ENCODE results near the gene RNPEP.

The RNPEP gene

DNA sequence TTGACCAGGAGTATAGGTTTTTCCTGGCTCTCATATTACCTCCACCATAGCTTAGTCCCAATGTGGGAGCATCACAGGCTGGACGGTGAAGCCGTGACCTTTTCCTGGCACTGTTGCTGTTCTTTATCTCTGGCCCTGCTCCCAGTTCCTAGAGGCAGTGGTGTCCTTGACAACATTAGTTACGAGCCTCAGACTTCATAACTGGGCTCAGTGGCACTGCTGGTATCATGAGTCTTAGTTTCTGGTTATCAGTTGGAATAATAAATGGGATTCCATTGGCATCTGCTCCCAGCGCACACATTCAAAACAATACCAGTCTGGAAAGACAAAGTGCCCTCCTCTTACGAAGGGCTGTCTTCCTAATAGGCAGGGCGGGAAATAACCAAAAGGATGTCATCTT lies 8.0 kb downstream of the RNPEP start:
- POLR2A ChIA-PET: no interaction called here
- no peak for TF ChIP-seq CTCF (IDR thresholded peaks at IDR 0.05; ENCODE audit: control extremely low read depth, extremely low read depth, low read depth, missing control alignments)
- CTCF ChIA-PET: no interaction called here

DNA sequence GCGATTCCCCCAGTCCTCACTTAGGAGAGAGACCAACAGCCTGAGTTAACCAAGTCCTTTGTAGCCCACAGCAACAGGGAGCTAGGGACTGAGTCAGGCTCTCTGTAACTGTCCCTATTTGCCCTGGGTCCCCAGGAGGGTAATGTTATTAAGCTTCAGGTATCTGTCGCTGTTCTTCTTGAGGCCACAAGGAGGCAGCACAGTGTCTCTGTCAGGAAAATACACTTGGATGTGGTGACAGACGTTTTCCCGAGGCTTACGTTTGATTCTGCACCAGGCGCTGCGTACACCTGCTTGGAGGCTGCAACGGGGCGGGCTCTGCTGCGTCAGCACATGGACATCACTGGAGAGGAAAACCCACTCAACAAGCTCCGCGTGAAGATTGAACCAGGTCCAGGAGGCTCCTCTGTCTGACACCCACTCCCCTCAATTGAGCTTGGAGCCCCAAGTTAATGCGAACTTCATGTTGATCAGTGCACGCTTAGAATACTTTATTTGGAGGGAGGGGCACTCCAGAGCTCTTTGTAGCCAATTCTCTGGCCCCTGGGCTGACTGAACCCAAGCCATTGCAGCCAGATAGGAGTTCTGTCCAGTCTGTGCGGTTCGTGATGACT lies 17.3 kb downstream of the RNPEP start:
- POLR2A ChIA-PET: interaction anchor here (0.7 kb wide), 1 partner anchor 1030 kb away, joined by 3 read pairs; no protein-coding TSS in a partner anchor
- CTCF ChIA-PET: interaction anchor here (0.6 to 6.5 kb wide), 45 partner anchors 9 to 1148 kb away, joined by 3 to 86 read pairs (median 4); partner anchors contain the start of genes ELF3, GPR37L1, PTPN7 and RNPEP
- TF ChIP-seq CTCF (IDR thresholded peaks at IDR 0.05; ENCODE audit: control extremely low read depth, extremely low read depth, low read depth, missing control alignments): peak; percentile 65
- DNase-seq (ENCODE audit: extremely low spot score): peak; percentile 67

More for the DNA sequence above, 8.0 kb downstream of the RNPEP start:
- DNase-seq (ENCODE audit: extremely low spot score): no peak

DNA sequence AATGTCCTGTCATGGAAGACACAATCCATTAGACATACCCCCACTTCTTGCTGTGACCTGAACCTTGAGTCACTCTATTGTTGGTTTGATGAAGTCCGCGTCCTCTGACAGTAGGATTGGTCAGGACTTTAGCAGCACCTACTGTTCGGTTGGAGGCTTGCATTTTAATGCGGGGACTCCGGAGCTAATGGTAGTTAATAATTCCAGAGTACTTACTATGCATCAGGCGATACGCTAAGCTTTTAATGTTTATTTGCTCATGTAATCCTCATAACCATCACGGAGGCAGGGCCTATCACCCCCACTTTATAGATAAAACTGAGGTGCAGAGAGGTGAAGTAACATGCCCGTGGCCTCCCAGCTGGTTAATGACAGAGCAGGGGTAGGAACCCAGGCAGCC lies 20.1 kb downstream of the RNPEP start:
- ChIA-PET CTCF (interaction anchor here (3.3 to 6.5 kb wide), 3 partner anchors 9 to 133 kb away, joined by 42 to 86 read pairs (median 47); partner anchors contain the start of gene ELF3), POLR2A (interaction anchor here (0.5 kb wide), 1 partner anchor 127 kb away, joined by 9 read pairs; no protein-coding TSS in a partner anchor)
- no peak for TF ChIP-seq CTCF (IDR thresholded peaks at IDR 0.05; ENCODE audit: control extremely low read depth, extremely low read depth, low read depth, missing control alignments)
- DNase-seq (ENCODE audit: extremely low spot score): no peak

GRCh38 chr1:202004711-202005110 lies 22.3 kb downstream of the RNPEP start:
- no peak for DNase-seq (ENCODE audit: extremely low spot score)
- ChIA-PET POLR2A (no interaction called here), CTCF (interaction anchor here (1.1 to 9.0 kb wide), 3 partner anchors 109 to 131 kb away, joined by 3 to 78 read pairs (median 4); no protein-coding TSS in a partner anchor)
- TF ChIP-seq CTCF (IDR thresholded peaks at IDR 0.05; ENCODE audit: control extremely low read depth, extremely low read depth, low read depth, missing control alignments): no peak

DNA sequence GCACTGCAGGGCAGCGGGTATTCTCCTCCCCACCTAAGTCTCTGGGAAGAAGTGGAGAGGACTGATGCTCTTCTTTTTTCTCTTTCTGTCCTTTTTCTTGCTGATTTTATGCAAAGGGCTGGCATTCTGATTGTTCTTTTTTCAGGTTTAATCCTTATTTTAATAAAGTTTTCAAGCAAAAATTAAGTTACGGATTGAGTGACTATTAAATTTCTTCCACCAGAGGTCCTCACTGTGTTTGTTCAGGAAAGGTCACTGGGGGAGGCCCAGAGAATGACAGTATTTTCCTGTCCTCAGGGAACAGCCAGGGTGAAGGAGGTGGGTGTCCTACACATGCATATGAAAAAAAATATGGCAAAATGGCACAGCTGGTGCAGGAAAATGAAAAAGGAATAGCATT lies 23.5 kb downstream of the RNPEP start:
- TF ChIP-seq CTCF (IDR thresholded peaks at IDR 0.05; ENCODE audit: control extremely low read depth, extremely low read depth, low read depth, missing control alignments): no peak
- no peak for DNase-seq (ENCODE audit: extremely low spot score)
- POLR2A ChIA-PET: no interaction called here
- CTCF ChIA-PET: interaction anchor here (0.8 to 9.0 kb wide), 5 partner anchors 9 to 130 kb away, joined by 3 to 78 read pairs (median 4); no protein-coding TSS in a partner anchor

DNA sequence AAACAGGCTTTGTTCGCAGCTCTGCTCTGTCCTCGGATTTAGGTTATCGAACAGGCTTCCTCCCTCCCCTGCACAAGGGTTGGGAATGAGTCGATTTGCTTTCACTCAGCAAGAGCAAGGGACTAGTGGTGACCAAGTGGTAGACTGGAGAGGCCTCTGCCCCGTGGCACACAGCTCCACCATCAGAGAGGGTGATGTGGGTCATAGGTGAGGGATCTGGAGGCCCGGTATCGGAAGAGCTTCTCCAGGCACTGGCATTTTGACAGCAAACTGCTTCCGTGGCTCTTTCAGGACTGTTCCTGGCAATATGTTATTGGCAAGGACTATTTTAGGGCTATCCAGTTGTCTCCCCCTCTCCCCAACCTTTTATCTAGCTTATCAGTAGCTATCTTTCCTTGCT lies 24.9 kb downstream of the RNPEP start:
- ChIA-PET CTCF (interaction anchor here (0.8 to 9.0 kb wide), 11 partner anchors 8 to 128 kb away, joined by 3 to 78 read pairs (median 6); partner anchors contain the start of gene LMOD1), POLR2A (no interaction called here)
- DNase-seq (ENCODE audit: extremely low spot score): no peak
- no peak for TF ChIP-seq CTCF (IDR thresholded peaks at IDR 0.05; ENCODE audit: control extremely low read depth, extremely low read depth, low read depth, missing control alignments)
